NT2/D1 (cell line): ENCODE results near the gene CRK.

Experiments
- DNase-seq: peaks from one replicate; pipeline ENCODE4 v3.0.0-alpha.2; 2011; ENCODE audit warnings: low read depth, low spot score
- H3K27me3 ChIP-seq: 2 replicates; pipeline ENCODE4 v1.6.0; 2011; ENCODE audit warnings: mild to moderate bottlenecking; ENCODE audit not compliant: insufficient read length, insufficient read depth
- H3K36me3 ChIP-seq: 2 replicates; pipeline ENCODE4 v1.6.1; 2011; ENCODE audit warnings: mild to moderate bottlenecking, low read length, mixed read lengths; ENCODE audit not compliant: insufficient read depth, insufficient read length
- H3K4me1 ChIP-seq: 2 replicates; pipeline ENCODE4 v1.5.1; 2011; ENCODE audit not compliant: insufficient read depth, insufficient read length
- H3K4me3 ChIP-seq: 2 replicates; pipeline ENCODE4 v1.5.1; 2011; ENCODE audit warnings: low read depth; ENCODE audit not compliant: insufficient read length
- H3K9ac ChIP-seq: 2 replicates; pipeline ENCODE4 v1.6.0; 2011; ENCODE audit warnings: low read depth; ENCODE audit not compliant: insufficient read length
- H3K9me3 ChIP-seq: 2 replicates; pipeline ENCODE4 v1.5.1; 2011; ENCODE audit warnings: mild to moderate bottlenecking, low read length; ENCODE audit not compliant: insufficient read depth
- SUZ12 ChIP-seq: IDR thresholded peaks from 2 replicates; pipeline ENCODE4 v1.6.1; 2011; ENCODE audit not compliant: insufficient read length, insufficient read depth; ENCODE audit errors: extremely low read depth
- YY1 ChIP-seq: IDR thresholded peaks from 2 replicates; pipeline ENCODE4 v1.6.1; 2011; ENCODE audit not compliant: insufficient read length, insufficient read depth
- ZNF274 ChIP-seq: IDR thresholded peaks from 2 replicates; pipeline ENCODE4 v1.6.1; 2011; ENCODE audit warnings: mild to moderate bottlenecking, low read depth, low read length

Gene CRK

DNA sequence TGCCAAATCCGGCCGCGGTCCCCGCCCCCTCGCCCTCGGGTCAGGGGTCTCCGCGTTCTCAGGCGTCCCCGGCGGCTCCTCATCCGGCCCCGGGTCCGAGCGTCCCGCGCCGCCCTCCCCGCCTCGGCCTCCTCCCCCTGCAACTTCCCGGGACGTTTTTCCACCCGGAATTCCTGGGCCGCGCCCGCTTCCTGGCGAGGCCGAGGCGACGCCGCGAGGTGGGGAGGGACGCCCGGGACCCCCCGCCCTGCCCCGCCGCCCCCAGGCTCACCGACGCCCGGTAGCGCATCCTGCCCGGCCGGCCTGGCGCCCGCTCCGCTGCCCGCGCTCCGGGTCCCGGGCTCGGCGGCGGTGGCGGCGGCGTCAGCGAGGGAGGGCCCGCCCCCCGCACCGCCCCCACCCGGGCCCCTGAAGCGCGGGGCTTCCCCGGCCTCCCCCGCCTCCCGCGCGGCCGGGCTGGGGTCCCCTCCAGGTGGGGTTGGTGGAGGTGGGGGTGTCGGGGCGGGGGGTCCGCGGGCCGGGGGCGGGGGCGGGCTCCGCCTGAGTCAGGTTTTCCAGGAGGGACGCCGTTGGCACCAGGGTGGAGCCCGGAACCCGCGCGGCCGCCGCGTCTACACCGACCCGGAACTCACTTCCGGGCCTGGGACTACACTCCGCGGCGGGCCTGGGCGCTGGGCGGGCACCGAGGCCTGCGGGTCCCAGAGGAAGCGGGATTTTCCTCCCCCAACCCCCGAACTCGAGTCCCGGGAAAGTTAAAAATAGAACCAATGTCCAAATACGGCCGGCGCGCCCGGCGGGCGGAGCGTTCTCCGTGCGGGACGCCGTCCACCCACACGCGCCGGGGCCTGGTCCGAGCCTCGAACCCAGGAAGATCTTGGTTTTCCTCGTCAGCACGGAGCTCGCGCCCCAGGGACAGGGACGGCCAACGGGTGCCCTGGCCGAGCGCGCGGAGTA lies 29.7 kb upstream of the CRK start:
- H3K4me3 ChIP-seq: peak overlapping the region; percentile 53
- H3K36me3 ChIP-seq: peaks cover 28% of the 10 kb centered on the region
- no peak for DNase-seq
- no peaks in the 10 kb centered on the region for H3K27me3 ChIP-seq
- H3K9me3 ChIP-seq: no peaks in the 10 kb centered on the region
- peaks cover 21% of the 10 kb centered on the region for H3K4me1 ChIP-seq
- TF ChIP-seq SUZ12 (no peak), ZNF274 (no peak), YY1 (no peak)
- H3K9ac ChIP-seq: peak overlapping the region; percentile 85

DNA sequence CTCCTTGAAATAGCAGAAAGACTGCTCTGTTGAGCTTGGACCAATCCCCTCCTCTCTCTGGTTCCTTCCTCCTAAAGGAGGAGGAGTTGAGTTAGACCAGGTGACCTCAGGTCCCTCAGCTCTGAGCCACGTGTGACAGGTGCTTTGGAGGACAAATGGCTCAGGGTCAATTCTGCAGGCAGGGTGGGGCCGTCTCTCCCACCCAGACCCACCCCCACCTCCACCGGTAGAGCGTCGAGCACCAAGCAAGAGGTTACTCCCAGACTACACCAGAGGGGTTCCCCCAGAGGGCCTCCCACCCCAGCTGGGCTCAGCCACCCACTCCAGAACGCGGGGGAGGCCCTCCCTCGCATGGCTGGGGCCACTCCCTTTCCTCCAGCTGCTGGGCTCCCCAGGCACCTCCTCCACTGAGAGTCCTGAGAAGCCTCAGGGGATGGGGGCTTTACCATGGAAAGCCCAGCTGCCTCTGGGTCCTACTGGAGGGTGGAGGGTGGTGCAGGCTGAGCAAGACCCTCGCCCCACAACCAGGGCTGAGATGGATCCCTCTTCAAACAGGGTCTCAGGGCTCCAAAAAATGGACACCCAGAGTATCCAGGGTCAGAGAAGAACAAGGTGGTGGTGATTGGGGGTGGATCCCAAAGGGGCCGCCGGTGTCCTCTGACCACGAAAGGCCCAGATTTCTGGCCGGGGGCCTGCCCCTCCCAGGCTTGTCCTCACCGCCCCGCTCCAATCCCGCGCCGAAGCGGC lies 28.8 kb upstream of the CRK start:
- Histone ChIP-seq H3K36me3 (peaks cover 32% of the 10 kb centered on the region), H3K9ac (peak overlapping the region; percentile 85)
- no peak for DNase-seq

DNA sequence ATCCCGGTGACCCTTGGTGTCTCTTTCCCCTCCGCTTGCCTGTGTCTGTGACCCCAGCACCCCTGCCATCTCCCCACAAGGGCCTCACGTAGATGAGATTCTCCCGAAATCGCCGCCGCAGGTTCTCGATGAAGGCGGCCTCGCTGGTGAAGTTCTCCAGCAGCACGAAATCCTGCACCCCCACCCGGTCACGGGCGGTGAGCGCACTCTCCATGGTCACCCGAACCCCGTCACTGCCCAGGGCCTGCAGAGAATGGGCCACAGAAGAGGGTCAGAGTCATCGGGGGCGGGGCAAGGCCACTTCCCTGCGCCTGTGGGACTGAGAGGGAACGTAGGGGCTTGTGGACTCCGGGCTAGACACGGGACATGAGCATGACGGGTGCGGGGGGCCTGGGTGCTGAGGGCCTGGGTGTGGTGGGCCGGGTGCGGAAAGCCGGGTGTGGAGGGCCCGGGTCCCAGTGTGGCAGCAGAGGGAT lies 28.1 kb upstream of the CRK start:
- Histone ChIP-seq H3K4me3 (no peak overlapping the region), H3K27me3 (no peaks in the 10 kb centered on the region), H3K36me3 (peaks cover 38% of the 10 kb centered on the region), H3K9me3 (no peaks in the 10 kb centered on the region), H3K9ac (peak overlapping the region; percentile 32), H3K4me1 (peaks cover 18% of the 10 kb centered on the region)
- DNase-seq: no peak
- TF ChIP-seq ZNF274: no peak
- TF ChIP-seq YY1: no peak
- no peak for TF ChIP-seq SUZ12

More for the DNA sequence above, 28.8 kb upstream of the CRK start:
- no peak for TF ChIP-seq ZNF274
- TF ChIP-seq YY1: no peak
- TF ChIP-seq SUZ12: no peak
- H3K4me1 ChIP-seq: peaks cover 21% of the 10 kb centered on the region
- H3K4me3 ChIP-seq: peak overlapping the region; percentile 53
- no peaks in the 10 kb centered on the region for H3K27me3 ChIP-seq
- no peaks in the 10 kb centered on the region for H3K9me3 ChIP-seq

DNA sequence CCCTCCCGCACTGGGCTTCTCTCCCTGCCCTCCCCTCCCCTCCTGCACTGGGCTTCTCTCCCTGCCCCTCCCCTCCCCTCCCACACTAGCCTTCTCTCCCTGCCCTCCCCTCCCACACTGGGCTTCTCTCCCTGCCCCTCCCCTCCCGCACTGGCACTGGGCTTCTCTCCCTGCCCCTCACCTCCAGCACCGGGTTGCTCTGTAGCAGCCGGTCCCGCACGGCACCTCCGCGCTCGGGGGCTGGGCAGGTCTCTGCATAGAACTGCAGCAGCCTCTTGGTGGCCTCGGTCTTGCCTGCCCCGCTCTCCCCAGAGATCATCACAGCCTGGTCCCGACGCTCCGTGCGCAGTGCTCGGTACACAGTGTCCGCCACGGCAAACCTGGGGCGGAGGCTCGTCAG lies 26.6 kb upstream of the CRK start:
- H3K4me1 ChIP-seq: peaks cover 12% of the 10 kb centered on the region
- H3K9me3 ChIP-seq: no peaks in the 10 kb centered on the region
- H3K4me3 ChIP-seq: no peak overlapping the region
- TF ChIP-seq YY1: no peak
- no peak for TF ChIP-seq SUZ12
- TF ChIP-seq ZNF274: no peak
- DNase-seq: no peak
- H3K9ac ChIP-seq: no peak overlapping the region
- H3K27me3 ChIP-seq: no peaks in the 10 kb centered on the region
- H3K36me3 ChIP-seq: peaks cover 51% of the 10 kb centered on the region

DNA sequence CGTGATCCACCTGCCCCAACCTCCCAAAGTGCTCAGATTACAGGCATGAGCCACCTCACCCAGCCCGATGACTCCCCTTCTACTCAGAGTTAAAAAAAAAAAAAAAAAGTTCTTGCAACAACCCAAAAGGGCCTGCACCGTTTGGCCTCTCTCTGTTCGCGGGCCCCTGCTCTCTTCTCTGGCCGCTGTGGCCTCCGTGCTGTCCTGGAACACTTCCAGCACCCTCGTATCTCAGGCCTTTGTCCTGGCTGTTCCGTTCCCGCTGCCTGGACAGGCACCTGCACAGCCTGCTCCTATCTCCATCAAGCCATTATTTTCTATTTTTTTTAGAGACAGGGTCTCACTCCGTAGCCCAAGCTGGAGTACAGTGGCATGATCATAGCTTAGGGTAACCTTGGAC lies 25.7 kb upstream of the CRK start:
- peaks cover 59% of the 10 kb centered on the region for H3K36me3 ChIP-seq

DNA sequence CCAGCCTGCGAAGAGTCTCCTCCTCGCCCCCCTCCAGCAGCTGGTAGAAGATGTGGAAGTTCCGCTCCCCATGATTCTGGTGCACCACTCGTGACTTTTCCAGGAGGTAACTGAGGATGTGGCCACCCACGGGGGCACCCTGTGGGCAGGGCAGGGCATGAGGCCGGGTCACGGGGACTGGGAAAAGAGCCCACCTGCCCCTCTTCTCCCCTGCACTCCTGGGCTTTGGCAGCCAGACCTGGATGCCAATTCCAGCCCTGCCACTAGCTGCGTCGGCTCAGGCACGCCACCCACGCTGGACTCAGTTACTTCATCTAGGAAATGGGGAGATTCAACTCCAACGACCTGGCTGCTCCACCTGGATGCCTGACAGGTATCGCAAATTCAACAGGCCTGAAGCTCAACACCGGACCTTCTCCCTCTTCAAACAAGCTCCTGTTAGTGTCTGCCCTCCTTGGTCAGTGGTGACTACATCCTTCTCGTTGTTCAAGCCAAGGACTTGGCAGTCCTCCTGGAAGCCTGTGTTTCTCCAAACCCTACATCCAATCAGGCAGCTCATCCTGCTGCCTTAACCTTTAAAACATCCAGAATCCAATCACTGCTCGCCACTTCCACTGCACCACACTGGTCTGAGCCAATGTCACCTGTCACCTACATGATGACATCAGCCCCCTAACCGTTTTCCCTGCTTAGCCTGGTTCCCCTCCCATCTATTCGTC lies 24.9 kb upstream of the CRK start:
- H3K27me3 ChIP-seq: no peaks in the 10 kb centered on the region
- H3K4me1 ChIP-seq: peaks cover 12% of the 10 kb centered on the region
- DNase-seq: no peak
- H3K9ac ChIP-seq: no peak overlapping the region
- no peaks in the 10 kb centered on the region for H3K9me3 ChIP-seq
- H3K36me3 ChIP-seq: peaks cover 67% of the 10 kb centered on the region
- no peak for TF ChIP-seq ZNF274
- TF ChIP-seq SUZ12: no peak
- no peak for TF ChIP-seq YY1
- H3K4me3 ChIP-seq: no peak overlapping the region

More for the DNA sequence above, 25.7 kb upstream of the CRK start:
- TF ChIP-seq YY1: no peak
- TF ChIP-seq SUZ12: no peak
- no peak for TF ChIP-seq ZNF274
- Histone ChIP-seq H3K9ac (no peak overlapping the region), H3K9me3 (no peaks in the 10 kb centered on the region), H3K27me3 (no peaks in the 10 kb centered on the region), H3K4me1 (peaks cover 12% of the 10 kb centered on the region), H3K4me3 (no peak overlapping the region)
- DNase-seq: no peak

DNA sequence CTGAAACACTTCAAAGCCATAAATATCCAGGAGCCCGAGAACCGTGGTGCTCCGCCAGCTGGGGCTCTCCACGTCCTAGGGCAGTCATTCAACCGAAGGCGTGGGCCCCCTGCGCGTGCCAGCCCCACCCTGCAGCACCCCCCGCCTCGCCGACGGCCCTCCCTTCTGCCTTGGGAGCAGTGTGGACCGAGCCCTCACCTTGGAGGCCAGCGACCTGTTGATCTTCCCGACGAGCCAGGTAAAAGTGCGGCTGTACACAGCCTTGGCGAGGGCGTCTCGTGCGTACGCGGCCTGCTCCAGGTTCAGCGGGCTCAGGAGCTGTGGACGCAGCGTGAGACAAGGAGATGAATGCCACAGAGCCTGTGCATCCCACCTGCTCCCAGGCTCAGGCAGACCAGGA lies 22.4 kb upstream of the CRK start:
- H3K9me3 ChIP-seq: no peaks in the 10 kb centered on the region
- no peak for DNase-seq
- H3K4me1 ChIP-seq: peaks cover 6% of the 10 kb centered on the region
- no peaks in the 10 kb centered on the region for H3K27me3 ChIP-seq
- no peak overlapping the region for H3K4me3 ChIP-seq
- peaks cover 76% of the 10 kb centered on the region for H3K36me3 ChIP-seq
- TF ChIP-seq SUZ12 (no peak), YY1 (no peak), ZNF274 (no peak)
- no peak overlapping the region for H3K9ac ChIP-seq
